ENCODE data around the gene FBXW4. TPM values are rescaled to one million over a fixed set of nuclear protein-coding genes. Genes with fewer than 3 reads are reported as not detected.

FBXW4 gene
- total RNA-seq, 1 experiment from 2014 or later, result 15.7 TPM

- Mint-ChIP-seq H3K27me3 (ENCODE audit: unreplicated experiment) (no peaks in the 10 kb centered on the region), H3K4me3 (ENCODE audit: low read depth, unreplicated experiment) (no peak overlapping the region), H3K27ac (ENCODE audit: unreplicated experiment) (no peak overlapping the region), H3K9me3 (ENCODE audit: low read depth, unreplicated experiment) (peaks cover 3% of the 10 kb centered on the region), H3K36me3 (ENCODE audit: insufficient read depth, unreplicated experiment) (no peaks in the 10 kb centered on the region), H3K4me1 (ENCODE audit: low read depth, unreplicated experiment) (no peaks in the 10 kb centered on the region)
- DNase-seq, result no peak
- intact Hi-C loops (cut with micrococcal nuclease; ENCODE audit: unreplicated experiment), result no loop called here
- CTCF ChIA-PET, result no interaction called here
- no peak for TF ChIP-seq CTCF (IDR thresholded peaks at IDR 0.05; ENCODE audit: unreplicated experiment)
- no TSS peak for BruUV-seq (replicated peaks)
Observed at GRCh38 chr10:101675115-101675514, 19.9 kb downstream of the FBXW4 start.

- H3K36me3 Mint-ChIP-seq (ENCODE audit: insufficient read depth, unreplicated experiment), result no peaks in the 10 kb centered on the region
- no peak overlapping the region for H3K27ac Mint-ChIP-seq (ENCODE audit: unreplicated experiment)
- no peak overlapping the region for H3K4me3 Mint-ChIP-seq (ENCODE audit: low read depth, unreplicated experiment)
- CTCF ChIA-PET, result no interaction called here
- H3K4me1 Mint-ChIP-seq (ENCODE audit: low read depth, unreplicated experiment), result no peaks in the 10 kb centered on the region
- no peaks in the 10 kb centered on the region for H3K27me3 Mint-ChIP-seq (ENCODE audit: unreplicated experiment)
- BruUV-seq (replicated peaks), result no TSS peak
- TF ChIP-seq CTCF (IDR thresholded peaks at IDR 0.05; ENCODE audit: unreplicated experiment), result no peak
- H3K9me3 Mint-ChIP-seq (ENCODE audit: low read depth, unreplicated experiment), result peaks cover 3% of the 10 kb centered on the region
- intact Hi-C loops (cut with micrococcal nuclease; ENCODE audit: unreplicated experiment), result no loop called here
- DNase-seq, result no peak
Observed at GRCh38 chr10:101672536-101672935, 22.4 kb downstream of the FBXW4 start.

- DNase-seq, result no peak
- no peak for TF ChIP-seq CTCF (IDR thresholded peaks at IDR 0.05; ENCODE audit: unreplicated experiment)
- intact Hi-C loops (cut with micrococcal nuclease; ENCODE audit: unreplicated experiment), result no loop called here
- BruUV-seq (replicated peaks), result no TSS peak
- CTCF ChIA-PET, result no interaction called here
- Mint-ChIP-seq H3K4me3 (ENCODE audit: low read depth, unreplicated experiment) (no peak overlapping the region), H3K4me1 (ENCODE audit: low read depth, unreplicated experiment) (no peaks in the 10 kb centered on the region), H3K27ac (ENCODE audit: unreplicated experiment) (no peak overlapping the region), H3K9me3 (ENCODE audit: low read depth, unreplicated experiment) (peaks cover 3% of the 10 kb centered on the region), H3K36me3 (ENCODE audit: insufficient read depth, unreplicated experiment) (no peaks in the 10 kb centered on the region), H3K27me3 (ENCODE audit: unreplicated experiment) (no peaks in the 10 kb centered on the region)
Observed at GRCh38 chr10:101671453-101671852, 23.5 kb downstream of the FBXW4 start.

- Mint-ChIP-seq H3K9me3 (ENCODE audit: low read depth, unreplicated experiment) (no peaks in the 10 kb centered on the region), H3K4me3 (ENCODE audit: low read depth, unreplicated experiment) (no peak overlapping the region), H3K27ac (ENCODE audit: unreplicated experiment) (no peak overlapping the region), H3K36me3 (ENCODE audit: insufficient read depth, unreplicated experiment) (no peaks in the 10 kb centered on the region), H3K27me3 (ENCODE audit: unreplicated experiment) (no peaks in the 10 kb centered on the region), H3K4me1 (ENCODE audit: low read depth, unreplicated experiment) (no peaks in the 10 kb centered on the region)
- TF ChIP-seq CTCF (IDR thresholded peaks at IDR 0.05; ENCODE audit: unreplicated experiment), result no peak
- no TSS peak for BruUV-seq (replicated peaks)
- intact Hi-C loops (cut with micrococcal nuclease; ENCODE audit: unreplicated experiment), result no loop called here
- CTCF ChIA-PET, result no interaction called here
- no peak for DNase-seq
Observed at GRCh38 chr10:101670635-101671034, 24.3 kb downstream of the FBXW4 start.

- Mint-ChIP-seq H3K4me3 (ENCODE audit: low read depth, unreplicated experiment) (no peak overlapping the region), H3K27ac (ENCODE audit: unreplicated experiment) (no peak overlapping the region), H3K36me3 (ENCODE audit: insufficient read depth, unreplicated experiment) (no peaks in the 10 kb centered on the region), H3K4me1 (ENCODE audit: low read depth, unreplicated experiment) (no peaks in the 10 kb centered on the region), H3K27me3 (ENCODE audit: unreplicated experiment) (no peaks in the 10 kb centered on the region), H3K9me3 (ENCODE audit: low read depth, unreplicated experiment) (no peaks in the 10 kb centered on the region)
- TF ChIP-seq CTCF (IDR thresholded peaks at IDR 0.05; ENCODE audit: unreplicated experiment), result no peak
- CTCF ChIA-PET, result no interaction called here
- no peak for DNase-seq
- no TSS peak for BruUV-seq (replicated peaks)
- intact Hi-C loops (cut with micrococcal nuclease; ENCODE audit: unreplicated experiment), result no loop called here
Observed at GRCh38 chr10:101669181-101669580, 25.8 kb downstream of the FBXW4 start.
